SK-N-MC (cell line): ENCODE data around the gene MTUS2.

Experiments
- DNase-seq: peaks from one replicate; pipeline ENCODE4 v3.0.0-alpha.2; 2011; ENCODE audit warnings: low read depth, low spot score
- H3K27ac ChIP-seq: fragments of 200-600 bp; sonication (generic); 2 replicates; pipeline ENCODE4 v1.5.1; 2016; ENCODE audit warnings: mixed run types
- H3K36me3 ChIP-seq: fragments of 200-600 bp; sonication (generic); 2 replicates; pipeline ENCODE4 v1.6.1; 2017; ENCODE audit warnings: antibody characterized with exemption, low read length, mixed read lengths; ENCODE audit not compliant: insufficient read depth
- H3K4me3 ChIP-seq: fragments of 200-600 bp; sonication (generic); 2 replicates; pipeline ENCODE4 v1.5.1; 2016
- H3K9ac ChIP-seq: fragments of 200-600 bp; sonication (generic); 2 replicates; pipeline ENCODE4 v1.8.0; 2017; ENCODE audit warnings: mixed run types, mixed read lengths; ENCODE audit not compliant: insufficient read length
- H3K9me3 ChIP-seq: fragments of 200-600 bp; sonication (generic); 2 replicates; pipeline ENCODE4 v1.6.1; 2017; ENCODE audit warnings: low read depth, mild to moderate bottlenecking, antibody characterized with exemption, low read length, moderate library complexity, mixed read lengths
- EZH2 ChIP-seq: fragments of 200-600 bp; sonication (generic); IDR thresholded peaks from one replicate; pipeline ENCODE4 v1.6.1; 2017; ENCODE audit warnings: antibody characterized with exemption
- FOXP2 ChIP-seq: optimal IDR thresholded peaks from 2 replicates; pipeline ENCODE3; 2011; ENCODE audit warnings: mild to moderate bottlenecking, moderate library complexity; ENCODE audit not compliant: insufficient read depth; ENCODE audit errors: extremely low read length, control extremely low read depth
- POLR2AphosphoS5 ChIP-seq: IDR thresholded peaks from 2 replicates; pipeline ENCODE4 v1.6.1; 2012; ENCODE audit warnings: mild to moderate bottlenecking, low read depth, low read length, borderline replicate concordance

Gene MTUS2

DNA sequence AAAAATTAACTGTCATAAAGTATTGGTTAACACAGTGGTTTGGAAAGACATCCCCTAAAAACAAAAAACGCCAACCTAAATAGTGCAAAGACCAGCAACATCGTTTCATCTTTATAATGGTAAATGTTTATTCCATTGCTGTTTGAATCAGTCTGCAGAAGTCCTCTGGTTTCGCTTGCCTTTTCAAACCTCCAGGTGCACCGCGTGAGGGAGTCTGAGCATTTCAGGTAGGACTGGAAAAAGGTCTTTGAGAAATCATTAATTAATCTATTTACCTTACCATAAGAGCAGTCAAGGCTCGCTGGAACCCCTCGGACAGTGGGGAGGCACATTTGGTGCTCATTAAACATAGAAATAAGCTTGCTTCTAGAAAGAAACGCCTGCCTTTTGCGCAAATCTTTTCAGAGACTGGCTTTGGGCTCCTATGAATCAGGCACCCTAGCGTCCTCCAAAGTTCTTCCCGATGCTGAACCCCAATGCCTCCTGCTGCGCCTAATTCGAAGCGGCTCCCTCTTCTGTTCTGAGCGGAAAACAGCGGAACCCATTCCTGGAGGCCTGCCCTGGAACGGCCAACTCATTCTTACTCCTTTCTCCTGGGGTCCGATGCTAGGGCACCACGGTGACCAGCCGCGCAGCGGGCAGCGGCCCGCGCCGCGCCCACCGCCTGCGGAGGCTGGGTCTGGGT is 951 bp upstream of the MTUS2 start:
- no peak for TF ChIP-seq POLR2AphosphoS5
- TF ChIP-seq EZH2: no peak
- no peak for TF ChIP-seq FOXP2
- peak overlapping the region; percentile 49; the same call in 1 of the 2 replicates for H3K4me3 ChIP-seq
- H3K9ac ChIP-seq: no peak overlapping the region

GRCh38 chr13:28819735-28820098 is 422 bp upstream of the MTUS2 start:
- Histone ChIP-seq H3K4me3 (peak overlapping the region; percentile 49; the same call in 1 of the 2 replicates), H3K9me3 (no peaks in the 10 kb centered on the region), H3K9ac (no peak overlapping the region), H3K36me3 (no peaks in the 10 kb centered on the region), H3K27ac (no peak overlapping the region)
- DNase-seq: no peak
- TF ChIP-seq POLR2AphosphoS5 (no peak), FOXP2 (no peak), EZH2 (no peak)

More for the DNA sequence above, 951 bp upstream of the MTUS2 start:
- Histone ChIP-seq H3K9me3 (no peaks in the 10 kb centered on the region), H3K27ac (no peak overlapping the region), H3K36me3 (no peaks in the 10 kb centered on the region)
- no peak for DNase-seq

GRCh38 chr13:28822151-28822550 is 2.0 kb downstream of the MTUS2 start:
- DNase-seq: no peak
- TF ChIP-seq EZH2: no peak
- no peak for TF ChIP-seq POLR2AphosphoS5
- no peak for TF ChIP-seq FOXP2
- Histone ChIP-seq H3K36me3 (no peaks in the 10 kb centered on the region), H3K9me3 (no peaks in the 10 kb centered on the region), H3K4me3 (no peak overlapping the region), H3K27ac (no peak overlapping the region), H3K9ac (no peak overlapping the region)

DNA sequence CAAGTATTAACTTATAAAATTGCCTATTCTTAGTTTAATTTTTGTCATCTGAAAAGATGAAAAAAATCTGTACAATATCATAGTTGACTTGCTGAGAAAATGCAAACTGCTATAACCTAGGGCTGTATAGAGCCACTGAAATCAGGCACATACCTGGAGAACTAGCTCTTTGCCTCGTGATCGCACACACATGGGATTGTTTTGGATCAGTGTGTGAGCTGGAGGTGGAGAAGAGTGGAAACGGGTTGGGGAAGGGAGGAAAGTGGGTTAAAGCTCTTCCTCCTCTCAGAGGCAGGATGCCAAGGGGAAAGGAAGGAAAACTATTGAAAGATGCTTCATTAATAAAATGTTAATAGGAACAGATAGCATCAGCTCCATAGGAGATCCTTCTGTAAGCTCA is 2.7 kb downstream of the MTUS2 start:
- Histone ChIP-seq H3K9ac (no peak overlapping the region), H3K27ac (no peak overlapping the region), H3K4me3 (no peak overlapping the region), H3K36me3 (no peaks in the 10 kb centered on the region), H3K9me3 (no peaks in the 10 kb centered on the region)
- DNase-seq: no peak
- no peak for TF ChIP-seq EZH2
- TF ChIP-seq POLR2AphosphoS5: no peak
- TF ChIP-seq FOXP2: no peak

GRCh38 chr13:28825379-28825778 is 5.2 kb downstream of the MTUS2 start:
- no peaks in the 10 kb centered on the region for H3K36me3 ChIP-seq
- H3K27ac ChIP-seq: no peak overlapping the region
- TF ChIP-seq EZH2 (no peak), POLR2AphosphoS5 (no peak), FOXP2 (no peak)
- H3K9ac ChIP-seq: no peak overlapping the region
- H3K9me3 ChIP-seq: peaks cover 4% of the 10 kb centered on the region; the same call in 1 of the 2 replicates
- no peak for DNase-seq
- no peak overlapping the region for H3K4me3 ChIP-seq

DNA sequence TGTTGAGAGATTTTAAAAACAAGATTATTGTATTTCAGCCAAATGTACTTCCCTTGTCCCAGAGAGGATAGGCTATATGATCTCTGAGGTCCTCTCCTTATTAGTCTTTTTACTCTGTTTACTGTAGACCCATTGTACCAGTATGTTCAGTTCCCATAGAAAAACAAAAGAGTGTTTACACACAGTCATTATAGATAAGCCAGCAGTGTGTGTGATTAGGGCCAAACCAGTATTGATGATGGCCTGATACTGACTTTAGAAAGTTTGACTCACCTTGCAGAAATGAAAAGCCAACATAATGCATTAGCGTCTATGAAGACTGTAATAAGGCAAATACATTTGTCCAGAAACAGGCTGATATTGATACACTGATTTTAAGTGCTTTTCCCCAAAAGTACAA is 6.2 kb downstream of the MTUS2 start:
- H3K9ac ChIP-seq: no peak overlapping the region
- no peak overlapping the region for H3K27ac ChIP-seq
- H3K9me3 ChIP-seq: peaks cover 4% of the 10 kb centered on the region; the same call in 1 of the 2 replicates
- H3K4me3 ChIP-seq: no peak overlapping the region
- TF ChIP-seq EZH2: no peak
- no peak for TF ChIP-seq FOXP2
- TF ChIP-seq POLR2AphosphoS5: no peak
- no peaks in the 10 kb centered on the region for H3K36me3 ChIP-seq
- DNase-seq: no peak

DNA sequence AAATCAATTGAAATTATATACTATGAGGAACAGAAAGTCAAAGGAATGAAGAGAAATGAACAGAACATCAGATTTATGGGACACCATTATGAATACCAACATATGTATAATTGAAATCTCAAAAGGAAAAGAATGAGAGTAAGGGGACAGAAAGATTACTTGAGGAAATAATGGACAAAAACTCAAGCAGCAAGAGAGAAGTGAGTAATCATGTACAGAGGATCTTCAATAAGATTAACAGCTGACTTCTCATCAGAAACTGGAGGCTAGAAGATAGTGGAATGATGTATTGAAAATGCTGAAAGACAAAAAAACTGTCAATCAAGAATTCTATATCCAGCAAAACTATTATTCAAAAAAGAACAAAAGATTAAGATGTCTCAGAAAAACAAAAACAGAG is 10.4 kb downstream of the MTUS2 start:
- Histone ChIP-seq H3K9ac (no peak overlapping the region), H3K4me3 (no peak overlapping the region), H3K27ac (no peak overlapping the region), H3K9me3 (peaks cover 4% of the 10 kb centered on the region; the same call in 1 of the 2 replicates), H3K36me3 (no peaks in the 10 kb centered on the region)
- DNase-seq: no peak
- TF ChIP-seq EZH2 (no peak), FOXP2 (no peak), POLR2AphosphoS5 (no peak)

GRCh38 chr13:28831117-28831516 is 11.0 kb downstream of the MTUS2 start:
- H3K36me3 ChIP-seq: no peaks in the 10 kb centered on the region
- TF ChIP-seq EZH2 (no peak), POLR2AphosphoS5 (no peak), FOXP2 (no peak)
- H3K4me3 ChIP-seq: no peak overlapping the region
- H3K9me3 ChIP-seq: peaks cover 4% of the 10 kb centered on the region; the same call in 1 of the 2 replicates
- H3K9ac ChIP-seq: no peak overlapping the region
- no peak overlapping the region for H3K27ac ChIP-seq
- DNase-seq: no peak

GRCh38 chr13:28837111-28837510 is 17.0 kb downstream of the MTUS2 start:
- Histone ChIP-seq H3K9me3 (no peaks in the 10 kb centered on the region), H3K27ac (no peak overlapping the region), H3K36me3 (no peaks in the 10 kb centered on the region), H3K9ac (no peak overlapping the region), H3K4me3 (no peak overlapping the region)
- TF ChIP-seq POLR2AphosphoS5 (no peak), FOXP2 (no peak), EZH2 (no peak)
- DNase-seq: no peak

DNA sequence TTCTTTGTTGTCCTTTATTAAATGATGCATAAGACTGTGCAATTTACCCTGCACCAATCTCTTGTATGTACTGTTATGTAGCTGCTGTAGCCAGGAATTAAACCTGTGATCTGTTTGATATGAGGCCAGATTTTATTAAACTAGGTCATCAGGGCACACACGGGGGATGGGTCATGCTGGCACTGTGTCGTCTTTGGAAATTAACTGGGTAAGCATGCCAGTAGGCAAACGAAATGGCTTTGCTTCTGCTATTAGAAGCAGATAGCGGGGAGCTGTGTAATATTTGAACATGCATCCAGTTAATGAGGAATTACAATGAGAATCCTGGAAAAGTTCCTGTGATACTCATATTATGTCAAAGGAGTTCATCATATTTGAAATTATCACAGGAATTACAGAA is 23.5 kb downstream of the MTUS2 start:
- Histone ChIP-seq H3K9ac (no peak overlapping the region), H3K4me3 (no peak overlapping the region), H3K27ac (no peak overlapping the region), H3K9me3 (no peaks in the 10 kb centered on the region), H3K36me3 (no peaks in the 10 kb centered on the region)
- no peak for DNase-seq
- no peak for TF ChIP-seq FOXP2
- TF ChIP-seq POLR2AphosphoS5: no peak
- TF ChIP-seq EZH2: no peak
